Parathyroid adenoma (tissue), 2 donors: ENCODE measurements around the gene TIMP1.
"Not testable (repeated sequence)": the region's sequence is repeated elsewhere in the genome, so short reads cannot be mapped to it uniquely, and the experiment has no call there.

ENCODE experiments used
- H2AFZ ChIP-seq: fragments of 300-600 bp; sonication (generic); one replicate; pipeline ENCODE4 v1.7.0; 2017; ENCODE audit warnings: antibody characterized with exemption, mild to moderate bottlenecking
- H3K27ac ChIP-seq: fragments of 300-600 bp; sonication (generic); one replicate; pipeline ENCODE4 v1.7.0; 2017
- H3K27me3 ChIP-seq: fragments of 300-600 bp; sonication (generic); one replicate; pipeline ENCODE4 v1.7.0; 2017; ENCODE audit warnings: low read length; ENCODE audit not compliant: control insufficient read depth, insufficient read depth
- H3K36me3 ChIP-seq: fragments of 300-600 bp; sonication (generic); one replicate; pipeline ENCODE4 v1.7.0; 2017; ENCODE audit warnings: low read length; ENCODE audit not compliant: control insufficient read depth, insufficient read depth
- H3K4me1 ChIP-seq: fragments of 300-600 bp; sonication (generic); one replicate; pipeline ENCODE4 v1.7.0; 2017; ENCODE audit warnings: control low read depth
- H3K4me2 ChIP-seq: fragments of 300-600 bp; sonication (generic); one replicate; pipeline ENCODE4 v1.7.0; 2017; ENCODE audit warnings: low read length
- H3K4me3 ChIP-seq: fragments of 300-600 bp; sonication (generic); one replicate; pipeline ENCODE4 v1.7.0; 2017; ENCODE audit warnings: low read depth, low read length
- H3K79me2 ChIP-seq: fragments of 300-600 bp; sonication (generic); one replicate; pipeline ENCODE4 v1.7.0; 2017; ENCODE audit warnings: control low read depth
- H3K9ac ChIP-seq: fragments of 300-600 bp; sonication (generic); one replicate; pipeline ENCODE4 v1.7.0; 2017; ENCODE audit warnings: mild to moderate bottlenecking
- H3K9me3 ChIP-seq: fragments of 300-600 bp; sonication (generic); one replicate; pipeline ENCODE4 v1.7.0; 2017; ENCODE audit warnings: low read length; ENCODE audit not compliant: control insufficient read depth
- TF ChIP-seq, protein P1 (sequence below): fragments of 300-600 bp; sonication (generic); IDR thresholded peaks from one replicate; pipeline ENCODE4 v1.7.0; 2017; ENCODE audit warnings: antibody characterized with exemption, mild to moderate bottlenecking
- donor health status: primary hyperparathyroidism.

The TIMP1 gene

DNA sequence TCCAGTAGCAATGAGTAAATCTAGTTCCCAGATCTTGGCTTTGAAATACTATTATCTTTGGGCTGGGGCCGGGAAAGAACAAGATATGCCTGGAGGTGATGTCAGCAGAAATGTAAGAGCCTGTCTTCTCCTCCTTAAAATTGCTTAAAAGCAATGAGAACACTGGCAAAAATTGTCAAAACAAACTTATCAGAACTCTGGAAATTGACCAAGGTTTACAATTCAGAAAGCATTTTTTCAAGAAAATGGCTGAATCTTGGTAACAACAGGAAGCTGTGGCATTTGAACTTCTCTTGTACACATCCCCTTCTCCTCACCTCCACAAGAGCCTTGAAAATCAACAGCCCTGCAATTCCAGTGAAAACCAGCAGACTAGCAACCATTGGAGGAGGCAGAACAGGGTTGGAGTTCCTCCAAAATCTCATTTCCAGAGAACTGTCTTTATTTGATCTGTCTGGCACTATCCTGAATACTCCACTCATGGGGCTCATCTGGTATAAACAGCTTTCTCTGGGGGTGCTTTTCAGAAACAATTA, 13.5 kb downstream of the TIMP1 start:
- Histone ChIP-seq H3K9ac (no peak overlapping the region), H2AFZ (no peak overlapping the region), H3K36me3 (no peaks in the 10 kb centered on the region), H3K4me1 (no peaks in the 10 kb centered on the region), H3K27me3 (no peaks in the 10 kb centered on the region), H3K9me3 (no peaks in the 10 kb centered on the region), H3K27ac (peak overlapping the region; percentile 39), H3K79me2 (no peaks in the 10 kb centered on the region), H3K4me3 (no peak overlapping the region), H3K4me2 (no peak overlapping the region)
- TF ChIP-seq, protein P1, sequence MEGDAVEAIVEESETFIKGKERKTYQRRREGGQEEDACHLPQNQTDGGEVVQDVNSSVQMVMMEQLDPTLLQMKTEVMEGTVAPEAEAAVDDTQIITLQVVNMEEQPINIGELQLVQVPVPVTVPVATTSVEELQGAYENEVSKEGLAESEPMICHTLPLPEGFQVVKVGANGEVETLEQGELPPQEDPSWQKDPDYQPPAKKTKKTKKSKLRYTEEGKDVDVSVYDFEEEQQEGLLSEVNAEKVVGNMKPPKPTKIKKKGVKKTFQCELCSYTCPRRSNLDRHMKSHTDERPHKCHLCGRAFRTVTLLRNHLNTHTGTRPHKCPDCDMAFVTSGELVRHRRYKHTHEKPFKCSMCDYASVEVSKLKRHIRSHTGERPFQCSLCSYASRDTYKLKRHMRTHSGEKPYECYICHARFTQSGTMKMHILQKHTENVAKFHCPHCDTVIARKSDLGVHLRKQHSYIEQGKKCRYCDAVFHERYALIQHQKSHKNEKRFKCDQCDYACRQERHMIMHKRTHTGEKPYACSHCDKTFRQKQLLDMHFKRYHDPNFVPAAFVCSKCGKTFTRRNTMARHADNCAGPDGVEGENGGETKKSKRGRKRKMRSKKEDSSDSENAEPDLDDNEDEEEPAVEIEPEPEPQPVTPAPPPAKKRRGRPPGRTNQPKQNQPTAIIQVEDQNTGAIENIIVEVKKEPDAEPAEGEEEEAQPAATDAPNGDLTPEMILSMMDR = no peak

DNA sequence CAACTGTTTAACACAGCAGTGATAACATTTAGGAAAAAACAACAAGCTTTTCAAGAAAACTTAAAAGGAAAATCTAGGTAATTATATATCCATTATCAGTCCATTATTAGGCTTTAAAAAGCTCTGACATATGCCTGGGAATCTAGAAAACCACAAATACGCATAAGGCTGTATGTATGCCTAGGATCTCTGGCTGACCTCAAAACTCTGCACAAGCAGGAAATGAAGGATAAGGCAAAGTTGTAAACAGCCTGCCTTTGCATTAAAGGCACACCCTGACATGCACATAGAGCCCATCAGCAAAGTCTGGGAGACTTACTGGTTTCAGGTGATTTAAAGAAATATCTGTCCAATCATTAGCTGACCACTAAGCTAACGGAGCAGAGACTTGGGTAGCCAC, 14.0 kb downstream of the TIMP1 start:
- H3K4me1 ChIP-seq = no peaks in the 10 kb centered on the region
- H3K9me3 ChIP-seq = no peaks in the 10 kb centered on the region
- H3K4me2 ChIP-seq = no peak overlapping the region
- no peaks in the 10 kb centered on the region for H3K79me2 ChIP-seq
- no peak overlapping the region for H3K4me3 ChIP-seq
- no peak overlapping the region for H3K27ac ChIP-seq
- no peaks in the 10 kb centered on the region for H3K36me3 ChIP-seq
- H2AFZ ChIP-seq = no peak overlapping the region
- H3K9ac ChIP-seq = no peak overlapping the region
- TF ChIP-seq, protein P1 = no peak
- H3K27me3 ChIP-seq = no peaks in the 10 kb centered on the region

DNA sequence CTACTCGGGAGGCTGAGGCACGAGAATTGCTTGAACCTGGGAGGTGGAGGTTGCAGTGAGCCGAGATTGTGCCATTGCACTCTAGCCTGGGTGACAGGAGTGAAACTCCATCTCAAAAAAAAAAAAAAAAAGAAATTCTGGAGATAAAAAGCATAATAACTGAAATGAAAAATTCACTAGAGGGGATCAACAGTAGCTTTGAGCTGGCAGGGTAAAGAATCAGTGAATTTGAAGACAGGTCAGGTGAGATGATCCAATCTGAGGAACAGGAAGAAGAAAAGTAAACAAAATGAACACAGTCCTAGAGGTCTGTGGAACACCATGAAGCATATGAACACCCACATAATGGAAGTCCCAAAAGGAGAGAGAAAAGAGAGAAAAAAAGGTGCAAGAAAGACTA, 15.0 kb downstream of the TIMP1 start:
- H3K27ac ChIP-seq = no peak overlapping the region
- H2AFZ ChIP-seq = no peak overlapping the region
- no peak overlapping the region for H3K4me3 ChIP-seq
- TF ChIP-seq, protein P1 = no peak
- no peaks in the 10 kb centered on the region for H3K27me3 ChIP-seq
- no peaks in the 10 kb centered on the region for H3K79me2 ChIP-seq
- no peaks in the 10 kb centered on the region for H3K36me3 ChIP-seq
- no peaks in the 10 kb centered on the region for H3K9me3 ChIP-seq
- no peak overlapping the region for H3K4me2 ChIP-seq
- no peaks in the 10 kb centered on the region for H3K4me1 ChIP-seq
- H3K9ac ChIP-seq = no peak overlapping the region

DNA sequence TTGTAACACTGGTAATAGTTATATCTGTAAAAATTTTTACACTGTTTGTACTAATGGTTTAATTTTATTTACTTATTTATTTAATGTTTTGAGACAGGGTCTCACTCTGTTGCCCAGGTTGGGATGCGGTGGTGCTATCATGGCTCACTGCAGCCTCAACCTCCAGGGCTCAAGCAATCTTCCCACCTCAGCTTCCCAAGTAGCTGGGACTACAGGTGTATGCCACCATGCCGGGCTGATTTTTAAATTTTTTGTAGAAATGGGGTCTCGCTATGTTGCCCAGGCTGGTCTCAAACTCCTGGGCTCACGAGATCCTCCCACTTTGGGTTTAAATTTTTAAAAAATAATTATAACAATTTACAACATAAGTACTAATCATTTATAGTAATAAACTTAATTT, 20.9 kb downstream of the TIMP1 start:
- H2AFZ ChIP-seq, H3K4me1 ChIP-seq, H3K36me3 ChIP-seq, H3K4me3 ChIP-seq, H3K79me2 ChIP-seq, H3K27me3 ChIP-seq, H3K9ac ChIP-seq, H3K4me2 ChIP-seq, H3K27ac ChIP-seq, H3K9me3 ChIP-seq: not testable (repeated sequence)

DNA sequence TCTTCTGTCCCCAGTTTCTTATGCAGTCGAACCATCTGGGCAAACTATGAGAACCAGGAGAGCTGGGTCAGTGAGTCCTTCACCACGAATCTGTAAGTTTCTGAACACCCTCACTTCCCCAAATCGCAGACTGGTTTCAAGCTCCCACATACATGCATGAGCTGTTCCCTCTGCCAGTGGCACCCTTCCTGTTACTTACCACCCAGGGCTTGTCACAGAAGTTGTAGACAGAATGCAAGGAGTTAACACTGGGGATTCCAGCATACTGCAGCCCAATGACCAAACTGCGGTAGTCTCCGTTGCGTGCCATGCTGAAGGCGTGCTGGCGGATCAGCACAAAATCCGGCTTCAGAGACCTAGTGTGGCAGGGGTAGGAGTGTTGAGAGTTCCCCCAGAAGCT, 22.8 kb downstream of the TIMP1 start:
- H3K27me3 ChIP-seq = no peaks in the 10 kb centered on the region
- H2AFZ ChIP-seq = no peak overlapping the region
- H3K27ac ChIP-seq = no peak overlapping the region
- no peaks in the 10 kb centered on the region for H3K36me3 ChIP-seq
- no peak overlapping the region for H3K4me3 ChIP-seq
- H3K79me2 ChIP-seq = no peaks in the 10 kb centered on the region
- no peak overlapping the region for H3K9ac ChIP-seq
- H3K4me1 ChIP-seq = no peaks in the 10 kb centered on the region
- no peak overlapping the region for H3K4me2 ChIP-seq
- TF ChIP-seq, protein P1 = no peak
- H3K9me3 ChIP-seq = no peaks in the 10 kb centered on the region
